IPS-15b (cell line): ENCODE data around the gene INSYN2A.

Source experiments
- H3K27me3 ChIP-seq: one replicate; pipeline ENCODE4 v1.6.1; 2013; ENCODE audit warnings: low read length; ENCODE audit not compliant: control insufficient read depth, insufficient read depth
- H3K36me3 ChIP-seq: one replicate; pipeline ENCODE4 v1.6.1; 2013; ENCODE audit warnings: low read length; ENCODE audit not compliant: control insufficient read depth, insufficient read depth
- H3K4me1 ChIP-seq: one replicate; pipeline ENCODE4 v1.6.1; 2013; ENCODE audit warnings: mild to moderate bottlenecking, low read length; ENCODE audit not compliant: control insufficient read depth, insufficient read depth
- H3K4me3 ChIP-seq: one replicate; pipeline ENCODE4 v1.5.1; 2013; ENCODE audit warnings: low read depth, low read length
- H3K9ac ChIP-seq: one replicate; pipeline ENCODE4 v1.6.1; 2013; ENCODE audit warnings: low read depth, mild to moderate bottlenecking, low read length
- H3K9me3 ChIP-seq: one replicate; pipeline ENCODE4 v1.6.1; 2013; ENCODE audit warnings: mild to moderate bottlenecking, low read length; ENCODE audit not compliant: control insufficient read depth, insufficient read depth

Gene INSYN2A

GRCh38 chr10:127196282-127197153 lies at the start of gene INSYN2A:
Gene INSYN2A (minus strand): TSS chr10:127196591. CDS start chr10:127176395, 20,196 bp downstream.
- H3K4me1 ChIP-seq = peaks cover 2% of the 10 kb centered on the region
- H3K27me3 ChIP-seq = peaks cover 33% of the 10 kb centered on the region
- no peaks in the 10 kb centered on the region for H3K36me3 ChIP-seq
- no peaks in the 10 kb centered on the region for H3K9me3 ChIP-seq
- peak within 1 kb of the TSS; percentile 52 for H3K4me3 ChIP-seq
- peak within 1 kb of the TSS; percentile 37 for H3K9ac ChIP-seq

DNA sequence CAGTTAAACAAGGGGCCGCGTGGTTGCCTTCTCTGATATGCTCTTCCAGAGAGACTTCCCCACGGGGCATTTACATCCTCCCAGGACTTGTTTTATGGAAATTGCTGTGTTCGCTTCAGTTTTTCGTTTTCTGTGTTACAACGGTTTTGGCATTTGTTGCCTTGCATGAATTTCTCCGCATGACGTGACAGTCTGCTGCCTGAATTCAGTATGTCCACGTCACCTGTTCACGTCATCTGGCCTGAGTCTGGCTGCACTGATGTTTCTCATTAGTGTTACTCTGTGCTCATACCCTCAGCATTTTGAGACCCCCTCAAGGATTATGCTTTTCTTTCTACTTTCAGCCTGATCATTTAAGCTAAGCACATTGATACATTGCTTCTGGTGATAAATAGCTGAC lies 49.1 kb upstream of the INSYN2A start:
- Histone ChIP-seq H3K27me3 (no peaks in the 10 kb centered on the region), H3K4me3 (no peak overlapping the region), H3K36me3 (peaks cover 6% of the 10 kb centered on the region), H3K4me1 (no peaks in the 10 kb centered on the region), H3K9ac (no peak overlapping the region), H3K9me3 (no peaks in the 10 kb centered on the region)

GRCh38 chr10:127243490-127244272 lies 47.3 kb upstream of the INSYN2A start:
- H3K36me3 ChIP-seq = peaks cover 3% of the 10 kb centered on the region
- no peaks in the 10 kb centered on the region for H3K4me1 ChIP-seq
- H3K9me3 ChIP-seq = no peaks in the 10 kb centered on the region
- no peaks in the 10 kb centered on the region for H3K27me3 ChIP-seq
- no peak overlapping the region for H3K4me3 ChIP-seq
- no peak overlapping the region for H3K9ac ChIP-seq

DNA sequence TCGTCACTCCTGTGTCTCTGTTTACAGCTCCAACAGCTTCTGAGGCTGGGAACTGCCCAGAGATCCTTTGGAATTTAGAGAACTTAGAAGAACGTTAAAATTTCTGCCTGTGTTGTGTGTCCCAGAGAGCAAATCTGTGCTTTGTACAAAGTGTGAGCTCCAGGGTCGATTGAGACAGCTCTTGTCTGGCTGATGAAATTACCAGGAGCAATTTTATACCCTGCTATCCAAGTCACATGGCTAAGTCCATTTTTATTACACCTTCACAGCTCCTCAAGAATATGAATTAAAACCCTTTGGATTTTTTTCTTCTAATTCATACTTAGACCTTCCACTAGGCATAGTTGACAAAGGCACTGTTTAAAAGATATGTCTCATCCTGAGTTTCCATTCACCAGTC lies 46.5 kb upstream of the INSYN2A start:
- no peaks in the 10 kb centered on the region for H3K27me3 ChIP-seq
- no peaks in the 10 kb centered on the region for H3K36me3 ChIP-seq
- H3K9ac ChIP-seq = no peak overlapping the region
- no peaks in the 10 kb centered on the region for H3K9me3 ChIP-seq
- no peak overlapping the region for H3K4me3 ChIP-seq
- H3K4me1 ChIP-seq = no peaks in the 10 kb centered on the region

- Histone ChIP-seq H3K36me3 (no peaks in the 10 kb centered on the region), H3K4me3 (no peak overlapping the region), H3K27me3 (no peaks in the 10 kb centered on the region)
Observed at GRCh38 chr10:127236266-127236665, 39.9 kb upstream of the INSYN2A start.

GRCh38 chr10:127234306-127234800 lies 38.0 kb upstream of the INSYN2A start:
- Histone ChIP-seq H3K27me3 (no peaks in the 10 kb centered on the region), H3K9me3 (no peaks in the 10 kb centered on the region)

More at GRCh38 chr10:127236266-127236665, 39.9 kb upstream of the INSYN2A start:
- Histone ChIP-seq H3K9me3 (no peaks in the 10 kb centered on the region), H3K4me1 (no peaks in the 10 kb centered on the region), H3K9ac (no peak overlapping the region)

DNA sequence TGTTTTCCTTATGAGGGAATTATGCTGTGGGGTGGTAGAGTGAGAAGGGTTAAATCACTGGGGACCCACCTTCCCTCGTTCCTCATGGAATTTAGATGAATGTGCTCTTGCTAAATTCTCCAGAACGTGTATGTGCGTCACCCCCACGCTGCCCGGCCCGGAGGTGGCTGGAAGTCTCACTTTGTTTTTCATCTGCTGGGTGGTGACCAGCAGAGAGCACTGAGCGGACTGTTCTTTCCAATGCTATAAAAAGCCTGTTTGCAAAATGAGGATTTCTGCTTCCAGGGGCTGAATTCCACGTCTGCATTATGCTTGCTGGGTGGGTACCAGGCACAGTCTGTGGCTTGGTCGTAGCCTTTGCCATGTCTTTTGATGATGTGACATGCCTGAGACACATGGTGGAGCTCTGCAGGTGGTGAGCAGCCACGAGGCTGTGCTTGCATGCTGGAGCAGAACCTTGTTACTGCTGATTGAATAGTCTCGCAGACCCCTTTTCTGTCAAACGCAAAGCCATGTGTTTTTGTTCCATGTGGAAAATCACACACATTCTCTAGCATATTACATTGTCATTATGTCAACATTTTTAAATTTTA lies 31.9 kb upstream of the INSYN2A start:
- Histone ChIP-seq H3K4me1 (no peaks in the 10 kb centered on the region), H3K9ac (no peak overlapping the region), H3K9me3 (no peaks in the 10 kb centered on the region), H3K36me3 (no peaks in the 10 kb centered on the region), H3K4me3 (no peak overlapping the region), H3K27me3 (no peaks in the 10 kb centered on the region)

More at GRCh38 chr10:127234306-127234800, 38.0 kb upstream of the INSYN2A start:
- Histone ChIP-seq H3K9ac (no peak overlapping the region), H3K4me1 (no peaks in the 10 kb centered on the region), H3K36me3 (no peaks in the 10 kb centered on the region), H3K4me3 (no peak overlapping the region)

DNA sequence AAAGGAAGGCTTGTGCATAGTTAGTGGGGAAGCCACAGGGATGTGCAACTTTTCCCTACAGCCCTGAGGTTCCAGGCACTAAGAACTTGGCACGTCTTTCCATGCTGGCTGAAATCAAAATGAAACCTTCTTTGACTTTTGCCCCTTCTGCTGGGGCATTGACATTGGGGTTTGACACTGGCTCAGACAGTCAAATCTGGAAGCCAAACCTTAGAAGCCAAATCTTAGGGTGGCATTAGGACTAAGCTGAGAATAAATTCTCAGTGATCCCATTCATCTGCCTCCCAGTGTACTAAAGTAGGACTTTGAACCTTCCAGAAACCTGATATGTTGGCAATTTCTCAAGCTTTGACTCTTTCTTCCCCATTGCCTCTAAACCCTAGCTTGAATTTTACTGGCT lies 31.3 kb upstream of the INSYN2A start:
- Histone ChIP-seq H3K4me3 (no peak overlapping the region), H3K9ac (no peak overlapping the region), H3K4me1 (no peaks in the 10 kb centered on the region), H3K36me3 (no peaks in the 10 kb centered on the region), H3K9me3 (no peaks in the 10 kb centered on the region), H3K27me3 (no peaks in the 10 kb centered on the region)

DNA sequence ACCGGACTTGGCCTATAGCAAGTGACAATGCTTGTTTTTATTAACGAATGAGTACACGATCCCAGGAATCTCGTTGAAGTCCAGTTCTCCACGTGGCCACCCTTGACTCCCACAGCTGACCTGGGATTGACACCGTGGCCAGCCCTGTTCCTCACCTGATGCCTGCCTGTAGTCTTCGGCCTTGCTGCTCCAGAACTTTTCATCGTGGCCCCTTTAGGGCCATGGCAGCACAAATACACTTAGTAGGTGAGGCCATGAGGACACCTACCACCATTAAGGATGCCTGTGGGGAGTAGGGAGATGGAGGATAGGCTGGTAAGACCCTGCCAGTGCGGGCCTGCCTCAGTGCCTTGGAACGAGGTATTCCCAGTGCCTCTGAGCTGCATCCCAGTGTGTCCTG lies 30.6 kb upstream of the INSYN2A start:
- Histone ChIP-seq H3K9me3 (no peaks in the 10 kb centered on the region), H3K4me1 (no peaks in the 10 kb centered on the region), H3K36me3 (no peaks in the 10 kb centered on the region), H3K27me3 (no peaks in the 10 kb centered on the region), H3K9ac (no peak overlapping the region), H3K4me3 (no peak overlapping the region)

DNA sequence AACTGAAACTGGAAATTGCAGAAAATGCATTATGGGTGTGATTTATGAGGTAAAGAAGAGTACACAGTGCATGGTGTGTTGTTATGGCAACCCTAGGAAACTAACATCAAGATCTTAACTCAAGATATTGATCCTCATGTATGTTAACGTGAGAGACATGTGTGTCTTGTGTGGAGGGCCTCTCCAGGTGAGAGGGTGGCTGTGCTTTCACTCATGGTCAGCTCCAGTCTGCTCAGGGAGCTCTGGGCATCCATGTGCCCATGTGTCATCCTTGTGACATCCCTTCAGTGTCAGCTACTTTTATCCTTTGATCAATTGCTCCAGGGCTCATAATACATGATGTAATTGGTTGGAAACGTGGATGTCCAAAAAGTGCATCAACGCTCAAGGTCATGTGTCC lies 24.9 kb upstream of the INSYN2A start:
- no peaks in the 10 kb centered on the region for H3K36me3 ChIP-seq
- H3K9ac ChIP-seq = no peak overlapping the region
- H3K27me3 ChIP-seq = no peaks in the 10 kb centered on the region
- no peak overlapping the region for H3K4me3 ChIP-seq
- H3K4me1 ChIP-seq = peaks cover 9% of the 10 kb centered on the region
- no peaks in the 10 kb centered on the region for H3K9me3 ChIP-seq

GRCh38 chr10:127218658-127219057 lies 22.3 kb upstream of the INSYN2A start:
- Histone ChIP-seq H3K9me3 (no peaks in the 10 kb centered on the region), H3K4me3 (no peak overlapping the region), H3K36me3 (no peaks in the 10 kb centered on the region), H3K9ac (no peak overlapping the region), H3K4me1 (peaks cover 17% of the 10 kb centered on the region), H3K27me3 (no peaks in the 10 kb centered on the region)
